AG09319 (cell line): Measurements from ENCODE around the gene CEP128.

Experiments
- DNase-seq: peaks from one replicate; pipeline ENCODE4 v3.0.0-alpha.2; 2010; ENCODE audit warnings: low read depth; ENCODE audit errors: extremely low read depth
- TF ChIP-seq, protein P1 (sequence below): IDR thresholded peaks from 2 replicates; pipeline ENCODE4 v1.5.1; 2011; ENCODE audit warnings: low read depth, mild to moderate bottlenecking, inconsistent platforms, low read length, moderate library complexity

CEP128 gene

DNA sequence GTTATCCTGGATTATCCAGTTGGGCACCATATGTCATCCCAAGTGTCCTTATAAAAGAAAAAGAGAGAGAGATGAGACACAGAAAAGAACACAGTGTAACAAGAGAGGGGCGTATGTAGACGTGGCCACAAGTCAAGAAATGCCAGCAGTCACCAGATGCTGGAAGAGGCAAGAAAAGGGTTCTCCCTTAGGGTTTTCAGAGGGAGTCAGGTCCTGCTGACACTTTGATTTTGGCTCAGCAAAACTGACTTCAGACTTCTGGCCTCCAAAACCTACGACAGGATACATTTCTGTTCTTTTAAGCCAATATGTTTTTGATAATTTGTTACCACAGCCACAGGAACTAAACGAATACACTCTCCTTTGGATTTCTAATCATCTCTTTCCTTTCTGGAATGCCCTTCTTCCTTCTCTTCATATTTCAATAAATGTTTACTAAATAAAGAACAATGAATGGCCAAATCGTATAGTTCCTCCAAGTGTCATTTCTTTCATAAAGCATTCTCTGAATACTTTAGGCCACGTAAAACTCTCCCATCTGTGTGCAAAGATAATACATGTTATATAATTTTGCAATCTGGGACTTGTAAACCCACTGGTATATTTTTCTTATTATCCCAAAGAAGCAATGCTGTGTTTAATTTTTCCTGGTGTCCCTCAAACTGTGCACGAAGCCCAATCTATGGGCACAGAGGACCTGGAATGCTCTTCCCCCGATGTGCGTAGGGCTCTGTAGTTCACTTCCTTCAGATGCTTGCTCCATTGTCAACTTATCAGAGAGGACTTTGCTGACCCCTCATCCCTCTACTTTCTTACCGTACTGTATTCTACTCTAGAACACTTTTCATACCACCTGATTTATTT lies 303.6 kb downstream of the CEP128 start:
- DNase-seq = peak; percentile 11

DNA sequence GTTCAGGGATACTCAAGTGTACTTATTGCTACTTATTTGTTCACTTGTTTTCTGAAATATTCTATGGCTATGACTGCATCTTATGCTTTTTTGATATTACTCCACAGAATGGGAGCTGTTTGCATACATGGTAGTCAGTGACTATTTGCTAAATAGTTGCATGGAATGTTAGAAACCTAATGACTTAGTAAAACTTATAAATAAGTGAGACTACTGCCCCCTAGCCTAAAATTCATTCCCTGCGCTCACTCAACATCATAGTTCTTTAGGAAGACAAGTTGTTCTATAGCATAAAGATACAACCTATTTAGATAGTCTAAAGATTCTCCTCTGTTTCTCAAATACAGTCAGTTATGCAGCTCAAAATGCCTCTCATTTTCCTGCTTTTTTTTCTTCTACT lies 305.5 kb downstream of the CEP128 start:
- DNase-seq = no peak
- TF ChIP-seq, protein P1, sequence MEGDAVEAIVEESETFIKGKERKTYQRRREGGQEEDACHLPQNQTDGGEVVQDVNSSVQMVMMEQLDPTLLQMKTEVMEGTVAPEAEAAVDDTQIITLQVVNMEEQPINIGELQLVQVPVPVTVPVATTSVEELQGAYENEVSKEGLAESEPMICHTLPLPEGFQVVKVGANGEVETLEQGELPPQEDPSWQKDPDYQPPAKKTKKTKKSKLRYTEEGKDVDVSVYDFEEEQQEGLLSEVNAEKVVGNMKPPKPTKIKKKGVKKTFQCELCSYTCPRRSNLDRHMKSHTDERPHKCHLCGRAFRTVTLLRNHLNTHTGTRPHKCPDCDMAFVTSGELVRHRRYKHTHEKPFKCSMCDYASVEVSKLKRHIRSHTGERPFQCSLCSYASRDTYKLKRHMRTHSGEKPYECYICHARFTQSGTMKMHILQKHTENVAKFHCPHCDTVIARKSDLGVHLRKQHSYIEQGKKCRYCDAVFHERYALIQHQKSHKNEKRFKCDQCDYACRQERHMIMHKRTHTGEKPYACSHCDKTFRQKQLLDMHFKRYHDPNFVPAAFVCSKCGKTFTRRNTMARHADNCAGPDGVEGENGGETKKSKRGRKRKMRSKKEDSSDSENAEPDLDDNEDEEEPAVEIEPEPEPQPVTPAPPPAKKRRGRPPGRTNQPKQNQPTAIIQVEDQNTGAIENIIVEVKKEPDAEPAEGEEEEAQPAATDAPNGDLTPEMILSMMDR = peak; percentile 6; the same call in 1 of the 2 replicates

More for the DNA sequence above, 303.6 kb downstream of the CEP128 start:
- TF ChIP-seq, protein P1 = no peak

DNA sequence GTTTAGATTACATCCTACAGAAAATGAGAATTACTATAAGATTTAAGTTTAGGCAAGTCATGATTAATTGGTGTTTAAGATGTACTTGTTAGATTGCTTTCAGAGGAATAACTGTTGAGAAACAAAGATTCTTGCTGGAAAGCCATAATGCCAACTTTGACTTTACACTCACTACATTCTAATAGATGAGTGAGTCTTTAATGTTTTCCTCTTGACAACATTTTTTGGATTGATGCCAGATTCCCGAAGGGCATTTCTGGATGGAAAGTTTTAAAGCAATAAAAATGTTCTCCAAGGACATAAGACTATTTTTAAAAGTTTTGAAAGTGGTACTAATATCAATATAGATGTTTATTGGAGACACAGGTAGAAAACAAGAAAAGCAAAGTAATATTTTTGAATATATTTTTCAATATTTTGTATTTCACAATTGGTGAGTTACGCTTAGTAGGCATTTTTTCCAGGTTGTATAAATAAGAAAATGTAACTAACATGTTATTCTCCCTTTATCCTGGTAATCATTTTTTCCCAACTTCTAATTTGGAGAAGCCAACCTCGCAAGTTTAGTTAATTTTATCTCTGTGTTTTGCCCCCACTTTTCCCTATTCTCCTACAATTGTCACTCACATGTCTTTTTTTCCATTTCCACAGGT lies 307.3 kb downstream of the CEP128 start:
- TF ChIP-seq, protein P1 = no peak
- DNase-seq = no peak

DNA sequence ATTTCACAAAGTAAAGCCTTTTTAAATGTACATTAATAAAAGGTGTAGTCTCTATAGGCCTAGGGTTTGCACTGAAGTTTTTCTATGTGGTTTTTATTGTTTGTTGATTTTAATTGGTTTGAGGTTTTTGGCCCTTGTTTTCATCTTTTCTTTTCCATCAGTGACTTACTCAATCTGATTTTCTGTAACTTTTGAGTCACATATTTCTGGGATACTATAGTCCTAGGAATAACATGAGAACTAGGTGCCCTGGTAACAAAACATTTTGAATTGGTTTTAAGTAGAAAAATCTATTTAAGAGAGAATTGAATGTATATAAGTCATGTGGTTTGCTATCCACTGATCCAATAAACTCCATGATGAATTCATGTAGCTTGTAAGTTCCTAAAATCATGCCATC lies 311.9 kb downstream of the CEP128 start:
- TF ChIP-seq, protein P1 = no peak
- no peak for DNase-seq

DNA sequence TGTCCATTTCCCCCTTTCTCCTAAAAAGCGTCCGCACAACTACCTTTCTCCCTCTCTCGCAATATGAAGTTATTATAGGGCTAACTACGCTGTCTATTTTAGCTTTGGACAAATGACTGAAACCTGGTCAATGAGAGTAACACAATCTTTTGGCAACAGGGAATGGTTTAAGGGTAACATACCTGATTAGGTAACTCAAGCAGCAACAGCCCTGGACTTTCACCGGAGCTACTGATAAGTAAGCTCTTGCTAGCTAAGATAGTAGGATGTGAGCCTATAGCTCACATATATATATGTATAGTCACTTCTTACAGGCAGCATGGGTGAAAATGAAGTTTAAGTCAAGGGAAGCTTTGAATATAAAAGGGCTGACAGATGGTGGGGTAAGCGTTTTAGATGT lies 313.0 kb downstream of the CEP128 start:
- TF ChIP-seq, protein P1 = no peak
- DNase-seq = no peak

DNA sequence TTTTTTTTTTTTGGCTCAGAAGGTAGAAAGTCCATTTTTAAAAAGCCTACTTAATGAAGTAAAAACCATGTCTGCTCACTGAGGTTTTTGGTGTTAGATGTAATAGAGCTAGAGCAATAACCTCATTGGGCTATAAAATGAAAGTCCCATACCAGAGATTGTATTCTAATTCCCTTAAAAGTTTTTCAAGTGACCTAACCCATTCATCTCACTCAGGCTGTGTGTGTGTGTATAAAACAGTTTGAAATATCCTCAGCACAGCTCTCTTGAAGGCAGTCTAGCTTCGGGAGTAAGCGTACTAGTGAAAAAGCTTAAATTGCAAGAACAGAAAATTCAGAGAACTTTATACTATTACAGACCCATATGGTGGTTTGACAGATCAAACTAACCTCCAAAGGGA lies 313.8 kb downstream of the CEP128 start:
- no peak for DNase-seq
- TF ChIP-seq, protein P1 = no peak

DNA sequence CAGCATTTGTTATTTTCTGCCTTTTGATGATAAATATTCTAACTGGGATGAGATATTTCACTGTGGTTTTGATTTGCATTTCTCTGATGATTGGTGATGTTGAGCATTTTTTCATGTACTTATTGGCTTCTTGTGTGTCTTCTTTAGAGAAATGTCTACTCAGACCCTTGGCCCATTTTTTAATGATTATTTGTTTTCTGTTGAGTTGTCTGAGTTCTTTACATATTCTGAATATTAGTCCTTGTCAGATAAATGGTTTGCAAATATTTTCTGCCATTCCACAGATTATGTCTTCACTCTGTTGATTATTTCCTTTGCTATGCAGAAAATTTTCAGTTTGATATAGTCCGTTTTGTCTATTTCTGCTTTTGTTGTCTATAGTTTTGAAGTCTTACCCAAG lies 317.0 kb downstream of the CEP128 start:
- DNase-seq = no peak
- TF ChIP-seq, protein P1 = no peak
